Forelimb muscle (tissue), 1 donor: ENCODE measurements around the gene ARID5B. TPM values are rescaled to one million over a fixed set of nuclear protein-coding genes. Genes with fewer than 3 reads are reported as not detected.
"Not testable (repeated sequence)": the region's sequence is repeated elsewhere in the genome, so short reads cannot be mapped to it uniquely, and the experiment has no call there.

ENCODE experiments used
- DNase-seq: peaks from one replicate; pipeline ENCODE4 v3.0.0-alpha.2; 2013; ENCODE audit warnings: low read depth
- polyA plus RNA-seq: library from polyadenylated mRNA; unstranded; fragments of 120-200 nt; gene quantifications from one replicate; pipeline ENCODE4 v1.2.1, GENCODE V29; 2013; ENCODE audit not compliant: insufficient read length

The ARID5B gene
- polyA plus RNA-seq, 1 donor = 19.0 TPM

DNA sequence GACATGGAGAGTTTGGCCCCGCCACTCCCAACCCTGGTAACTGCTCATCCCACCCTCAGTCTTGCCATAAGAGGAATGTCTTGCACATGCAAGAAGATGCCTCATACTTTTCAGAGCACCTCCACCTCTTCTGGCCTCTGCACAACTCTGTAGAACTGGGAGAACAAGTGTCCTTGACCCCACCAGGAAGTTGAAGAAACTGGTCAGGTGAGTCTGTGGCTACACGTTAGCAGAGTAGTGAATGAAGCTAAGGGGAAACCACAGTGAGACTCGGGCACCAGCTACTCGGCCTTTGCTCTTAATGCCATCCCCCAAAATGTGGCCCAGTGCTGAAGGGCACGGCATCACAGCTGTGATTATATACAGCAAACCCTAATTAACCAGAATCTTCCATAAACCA, 110.1 kb downstream of the ARID5B start:
- no peak for DNase-seq

DNA sequence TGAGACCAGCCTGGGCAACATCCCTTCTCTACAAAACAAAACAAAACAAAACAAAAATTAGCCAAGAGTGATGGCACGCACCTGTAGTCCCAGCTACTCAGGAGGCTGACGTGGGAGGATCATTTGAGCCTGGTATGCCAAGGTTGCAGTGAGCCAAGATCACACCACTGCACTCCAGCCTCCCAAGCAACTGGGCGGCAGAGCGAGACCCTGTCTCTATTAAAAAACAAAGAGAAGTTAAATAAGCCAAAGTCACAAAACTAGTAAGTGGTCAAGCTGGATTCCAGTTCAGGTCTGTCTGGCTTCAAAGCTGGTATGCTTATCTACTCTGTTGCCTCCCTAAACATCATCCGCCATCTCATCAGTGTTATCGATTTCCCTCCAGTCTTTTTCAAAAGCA, 110.8 kb downstream of the ARID5B start:
- DNase-seq = no peak

DNA sequence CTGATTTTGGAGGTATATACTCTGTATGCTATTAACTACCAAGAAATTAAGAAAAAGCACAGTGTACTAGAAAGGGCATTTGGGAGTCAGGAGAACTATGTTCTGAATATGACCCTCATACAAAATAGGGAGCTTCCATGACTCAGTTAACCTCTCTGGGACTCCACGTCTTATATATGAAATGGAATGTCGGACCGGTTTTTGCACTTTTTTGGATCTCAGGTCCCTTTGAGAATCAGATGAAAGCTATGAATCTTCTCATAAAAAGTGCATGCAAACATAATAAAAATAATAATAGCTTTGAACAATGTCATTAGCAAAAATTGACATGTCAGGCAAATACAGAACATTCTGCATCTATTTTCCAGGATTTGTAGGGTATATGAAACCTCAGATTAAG, 113.0 kb downstream of the ARID5B start:
- DNase-seq = no peak

DNA sequence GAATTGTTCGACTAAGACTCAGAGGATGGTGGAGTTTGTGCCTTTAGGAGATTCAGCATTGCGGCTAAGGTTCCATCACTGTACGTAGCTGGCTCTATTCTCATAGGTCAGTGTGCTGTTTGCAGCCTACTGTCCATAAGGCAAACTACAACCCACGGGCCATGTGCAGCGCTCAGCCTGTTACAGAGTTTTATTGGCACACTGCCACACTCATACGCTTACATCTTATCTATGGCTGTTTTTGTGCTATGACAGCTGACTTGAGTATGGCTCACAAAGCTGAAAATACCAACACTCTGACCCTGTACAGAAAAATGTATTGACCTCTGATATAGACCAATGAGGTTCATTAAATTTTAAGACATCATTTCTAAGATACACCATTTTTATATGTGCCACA, 114.5 kb downstream of the ARID5B start:
- DNase-seq = no peak

DNA sequence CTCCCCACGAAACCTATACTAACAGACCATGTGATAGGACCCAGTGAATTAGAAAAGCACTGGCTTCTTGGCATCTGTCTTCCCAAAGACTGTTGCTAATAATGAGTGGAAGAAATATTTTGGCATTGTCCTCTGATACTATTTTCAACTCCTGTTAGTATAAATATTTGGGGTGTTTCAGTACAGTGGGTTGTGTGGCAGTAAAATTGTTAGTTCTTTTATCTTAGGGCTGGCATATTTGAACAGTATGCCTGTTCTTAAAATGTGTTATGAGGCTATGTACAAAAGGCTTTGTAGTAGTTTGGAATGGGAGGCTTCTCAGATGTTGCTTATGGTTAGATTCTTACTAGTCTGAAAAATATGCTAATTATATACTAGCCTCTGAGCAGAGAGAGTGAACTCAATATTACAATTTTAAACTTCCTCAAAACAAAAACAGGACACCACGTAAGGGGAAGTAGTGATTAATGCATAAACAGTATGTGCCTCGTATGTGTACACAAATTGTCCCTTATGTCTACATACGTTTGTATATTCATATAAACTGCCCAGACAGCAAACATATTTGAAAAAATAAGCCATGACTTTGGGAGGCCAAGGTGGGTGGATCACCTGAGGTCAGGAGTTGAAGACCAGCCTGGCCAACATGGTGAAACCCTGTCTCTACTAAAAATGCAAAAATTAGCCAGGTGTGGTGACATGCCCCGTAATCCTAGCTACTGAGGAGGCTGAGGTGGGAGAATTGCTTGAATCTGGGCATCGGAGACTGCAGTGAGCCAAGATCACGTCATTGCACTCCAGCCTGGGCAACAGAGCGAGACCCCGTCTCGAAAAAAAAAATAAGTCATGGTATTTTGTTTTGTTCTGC, 115.4 kb downstream of the ARID5B start:
- DNase-seq = no peak

DNA sequence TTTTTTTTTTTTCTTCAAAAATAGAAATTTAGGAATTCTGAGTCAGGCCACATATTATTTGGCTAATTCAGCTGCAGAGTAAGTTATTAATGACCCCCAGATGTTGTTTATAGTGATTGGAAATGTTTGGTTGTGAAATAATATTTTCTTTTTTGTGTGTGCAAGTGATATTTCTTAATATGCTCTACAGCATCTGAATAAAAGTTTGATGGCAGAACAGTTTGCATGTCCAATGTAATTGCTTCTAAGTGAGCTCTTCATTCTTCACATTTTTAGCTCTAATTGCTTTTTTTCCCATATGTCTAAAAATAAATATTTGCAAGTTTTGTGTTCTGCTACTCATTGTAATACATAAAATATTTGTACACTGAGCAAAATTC, 116.0 kb downstream of the ARID5B start:
- no peak for DNase-seq

DNA sequence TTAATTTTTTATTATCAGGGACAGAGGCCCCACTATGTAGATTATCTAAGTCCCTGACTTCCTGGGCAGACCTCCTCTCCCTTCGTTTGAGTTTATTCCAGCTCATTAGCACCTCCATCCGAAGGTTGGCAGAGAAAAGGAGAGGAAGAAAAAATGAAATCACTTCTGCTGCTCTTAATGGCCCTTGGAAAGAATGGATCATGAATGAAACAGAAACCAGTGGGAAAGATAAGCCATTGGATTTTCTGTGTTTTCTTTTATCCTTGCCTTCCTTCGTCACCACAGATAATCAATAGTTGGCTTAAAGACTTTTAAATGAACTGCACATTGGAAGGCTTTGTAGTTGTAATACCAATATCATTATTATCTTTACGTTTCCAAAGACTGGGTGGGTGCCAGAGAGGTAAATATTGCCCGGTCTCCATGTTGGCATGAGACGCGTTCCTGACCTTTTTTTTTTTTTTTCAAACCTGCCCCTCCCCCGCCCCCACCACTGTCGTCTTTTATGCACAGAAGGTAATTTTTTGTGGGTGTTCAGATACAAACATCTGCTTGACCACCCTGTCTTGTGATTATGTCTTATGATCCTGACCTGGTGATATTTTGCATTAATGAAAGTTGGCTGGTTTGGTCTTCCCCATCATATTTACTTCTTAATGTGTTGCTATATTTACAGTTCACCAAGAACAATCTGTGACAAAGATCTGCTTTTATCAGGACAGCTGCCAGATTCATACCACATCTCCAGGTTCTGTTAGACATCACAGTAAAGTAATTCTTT, 116.8 kb downstream of the ARID5B start:
- DNase-seq = no peak

DNA sequence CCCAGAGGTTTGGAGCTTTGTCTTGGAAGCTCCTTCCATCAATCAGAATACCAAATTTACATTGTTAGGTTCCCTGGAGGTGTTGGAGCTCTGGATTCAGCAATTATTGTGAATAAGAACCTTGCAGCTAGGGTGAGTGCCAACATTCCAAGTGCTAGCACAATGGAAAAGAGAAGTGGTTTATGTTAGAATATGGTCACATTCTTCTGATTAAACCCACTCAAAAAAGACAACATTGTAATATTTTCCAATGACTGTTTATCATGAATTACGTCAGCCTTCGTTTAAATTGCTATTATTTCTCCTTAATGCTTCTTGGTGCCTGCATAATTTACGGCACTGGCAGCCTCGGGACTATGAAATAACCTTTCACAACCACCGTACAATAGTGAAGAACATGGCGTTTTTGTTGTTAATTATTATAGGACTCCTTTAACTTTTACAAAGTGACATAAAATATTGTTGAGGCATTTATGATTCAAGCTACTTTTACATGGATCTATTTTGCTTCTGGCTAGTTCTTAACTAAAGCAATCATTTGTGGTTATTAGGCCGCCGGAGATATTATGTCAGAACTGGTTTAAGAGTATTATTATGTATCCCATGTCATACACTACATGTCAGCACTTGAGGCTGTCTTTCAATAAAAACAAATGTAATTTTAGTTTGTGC, 117.7 kb downstream of the ARID5B start:
- DNase-seq = no peak

DNA sequence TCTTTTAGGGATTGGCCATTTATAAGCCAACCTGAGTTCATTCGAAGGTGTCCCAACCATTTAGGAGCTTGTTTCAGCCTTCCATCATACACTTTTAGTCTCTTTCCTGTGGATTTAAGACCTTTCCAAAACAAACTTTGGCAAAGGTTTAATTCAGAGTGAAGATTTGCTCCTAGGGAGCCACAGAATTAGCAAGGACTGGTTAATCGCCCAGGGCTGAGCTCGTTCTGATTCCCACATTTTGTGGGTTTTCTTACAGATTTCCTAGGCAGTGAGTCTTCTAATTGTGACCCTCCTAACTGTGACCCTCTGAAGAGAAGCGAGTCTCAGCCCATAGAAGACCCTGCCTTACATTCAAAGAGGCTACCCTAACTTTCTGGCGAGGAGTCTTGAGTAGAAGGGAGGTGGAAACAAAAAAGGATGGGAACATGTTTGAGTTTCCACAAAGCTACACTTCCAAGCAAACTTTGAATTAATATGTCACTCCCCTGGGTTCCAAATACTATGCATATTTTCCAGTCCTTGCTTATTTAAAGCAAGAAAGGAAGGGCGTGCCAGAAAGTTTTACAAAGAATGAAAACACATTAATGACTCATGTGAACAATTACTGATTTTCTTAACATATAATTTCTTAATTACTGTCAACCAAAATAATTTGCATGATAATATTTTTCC, 118.3 kb downstream of the ARID5B start:
- peak; percentile 66 for DNase-seq

DNA sequence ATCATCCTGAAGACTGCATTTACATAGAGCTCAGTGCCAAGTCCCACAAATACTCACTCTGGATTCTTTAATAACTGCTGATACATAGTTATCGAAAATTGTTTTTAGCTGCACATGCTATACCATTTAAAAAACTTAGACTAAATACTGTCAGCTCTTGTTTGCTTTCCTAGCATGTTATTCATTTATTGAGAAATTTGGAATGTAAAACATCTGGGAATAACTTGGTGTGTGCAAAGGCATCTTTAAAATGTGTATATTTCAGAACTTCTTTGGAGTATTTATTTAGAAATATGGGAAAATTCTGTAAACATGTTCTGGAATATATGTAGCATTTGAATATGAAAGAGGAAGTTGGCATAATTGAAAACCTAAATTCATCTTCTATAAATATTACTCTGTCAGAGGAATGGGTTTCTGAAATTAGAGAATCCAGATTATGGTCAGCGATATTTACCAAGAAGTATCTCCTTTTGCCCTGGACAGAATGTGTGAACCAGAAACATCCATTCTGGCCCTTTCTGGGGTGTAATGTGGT, 119.7 kb downstream of the ARID5B start:
- DNase-seq = no peak

DNA sequence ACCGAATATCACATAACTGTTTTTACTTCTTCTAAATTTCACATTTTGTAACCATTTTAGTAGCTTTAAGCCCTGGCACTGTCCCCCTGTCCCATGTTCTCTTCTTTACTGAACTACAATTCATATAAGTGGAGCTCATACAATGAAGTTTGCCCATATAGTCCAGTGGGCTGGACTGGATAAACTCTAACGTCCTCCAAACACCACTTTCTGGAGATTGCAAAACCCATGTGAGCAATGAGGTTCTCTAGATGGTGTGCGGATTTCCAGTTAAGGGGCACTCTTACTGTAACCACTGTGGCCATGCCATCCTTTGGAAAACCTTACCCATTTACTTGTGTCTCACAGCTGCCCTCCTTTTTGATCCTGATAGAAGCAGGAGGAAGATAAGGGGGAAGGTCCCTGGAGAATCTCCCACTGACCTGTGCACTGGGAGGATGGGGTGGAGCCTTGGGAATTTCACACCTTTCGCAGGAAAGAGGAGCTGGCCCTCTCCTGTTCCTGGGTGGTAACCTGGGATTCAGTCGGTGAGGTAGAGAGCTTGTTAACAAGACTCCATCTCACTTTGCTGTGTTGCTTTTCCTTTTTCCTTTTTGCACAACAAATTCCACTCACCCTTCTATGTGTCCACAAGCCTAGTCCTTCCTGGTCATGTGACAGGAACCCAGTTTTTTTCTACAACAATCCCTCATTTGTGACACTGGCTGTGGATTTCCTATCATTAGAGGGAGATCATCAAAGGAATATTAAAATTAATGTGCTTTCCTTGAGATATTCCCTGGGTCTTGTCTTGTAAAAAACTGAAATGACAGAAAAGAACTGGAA, 120.7 kb downstream of the ARID5B start:
- DNase-seq = no peak

DNA sequence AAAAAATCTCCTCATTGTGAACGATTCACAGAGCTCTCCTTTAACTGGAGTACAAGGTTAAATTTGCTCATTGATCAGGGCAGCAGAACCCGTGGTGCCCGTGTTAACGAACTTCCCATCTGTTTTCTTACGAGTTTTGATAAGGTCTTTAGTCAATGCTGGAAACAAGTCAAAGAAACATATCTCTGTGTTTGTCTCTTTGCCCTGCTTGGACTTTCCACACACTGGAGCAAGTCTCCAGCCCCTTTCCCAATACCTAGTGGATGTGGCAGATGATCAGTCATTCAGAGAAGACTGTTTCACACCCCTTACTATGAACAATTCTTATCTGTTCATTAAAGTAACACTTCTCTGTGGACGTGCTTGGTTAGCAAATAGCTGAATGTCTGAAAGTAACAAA, 121.3 kb downstream of the ARID5B start:
- no peak for DNase-seq

DNA sequence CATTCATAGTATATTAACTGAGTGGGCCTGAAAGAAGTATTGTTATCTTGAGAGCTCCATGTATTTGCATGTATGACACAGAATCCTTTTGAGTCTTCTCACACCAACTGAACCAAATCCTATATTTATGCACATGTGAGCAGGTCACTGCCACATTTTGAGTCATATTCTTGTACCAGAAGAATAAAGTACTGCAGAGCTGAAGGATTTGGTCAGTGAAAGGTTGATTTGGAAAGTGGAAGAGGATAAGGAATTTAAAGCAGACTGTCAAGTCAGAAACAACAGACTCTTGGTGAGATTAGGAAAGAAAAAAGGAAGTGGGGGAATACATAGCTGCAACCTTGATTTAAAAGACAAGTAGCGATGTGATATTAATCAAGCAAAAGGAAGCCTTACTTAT, 121.8 kb downstream of the ARID5B start:
- no peak for DNase-seq

DNA sequence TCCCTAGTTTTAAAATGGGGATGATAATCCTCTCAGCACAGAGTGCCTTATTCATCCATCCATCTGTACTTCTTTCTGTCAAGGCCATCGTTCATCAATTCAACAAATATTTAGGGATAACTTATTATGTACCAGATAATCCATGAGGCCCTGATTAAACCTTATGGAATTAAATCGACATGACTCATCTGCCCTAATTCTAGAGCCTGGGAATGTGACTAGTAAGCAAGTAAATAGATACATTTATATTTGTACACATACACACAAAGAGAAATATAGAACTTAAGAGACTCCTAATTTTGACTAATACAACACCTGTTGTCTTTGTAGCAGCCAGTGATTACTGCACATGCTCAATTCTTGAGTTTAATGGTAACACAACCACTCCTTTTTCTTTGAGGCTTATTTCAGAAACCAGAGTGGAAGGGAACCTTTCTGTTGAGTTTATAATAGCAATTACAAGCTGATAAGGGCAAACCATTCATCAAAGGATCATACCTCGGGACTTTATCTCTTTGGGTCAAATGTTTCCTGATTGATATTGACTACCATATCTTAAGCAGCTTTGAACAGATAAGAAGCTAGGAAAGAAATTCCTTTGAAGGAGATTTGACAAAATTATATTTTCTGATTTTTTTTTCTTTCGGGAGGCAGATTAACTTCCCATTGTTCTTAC, 122.7 kb downstream of the ARID5B start:
- DNase-seq = no peak

DNA sequence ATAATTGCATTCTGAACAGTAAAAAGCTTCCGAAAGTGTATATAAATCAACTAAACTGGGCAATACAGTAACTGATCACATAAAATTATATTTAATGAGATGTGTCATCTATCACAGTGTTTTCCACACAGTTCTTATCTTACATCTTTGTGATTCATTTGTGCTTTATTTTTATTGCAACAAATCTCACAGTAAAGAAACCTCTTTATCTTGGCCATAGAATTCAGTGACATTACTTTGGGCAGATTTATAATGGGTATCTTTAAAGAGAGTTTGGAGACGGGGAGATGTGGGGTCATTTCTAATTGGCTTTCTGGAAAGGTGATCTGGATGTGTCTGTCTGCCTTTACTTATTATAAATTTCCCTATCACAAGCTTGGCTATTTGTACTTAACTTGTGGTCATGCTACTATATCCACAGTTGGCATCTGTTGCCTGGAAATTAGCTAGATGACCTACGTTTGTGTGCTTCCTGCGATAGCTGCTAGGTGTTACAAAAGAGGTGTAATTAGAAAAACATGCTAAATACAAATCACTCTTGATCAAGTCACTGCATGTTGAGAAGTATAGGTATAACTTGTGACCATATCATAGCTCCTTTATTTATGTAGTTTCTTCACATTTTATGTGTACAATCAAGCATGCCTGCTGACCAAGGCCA, 123.8 kb downstream of the ARID5B start:
- DNase-seq = no peak

DNA sequence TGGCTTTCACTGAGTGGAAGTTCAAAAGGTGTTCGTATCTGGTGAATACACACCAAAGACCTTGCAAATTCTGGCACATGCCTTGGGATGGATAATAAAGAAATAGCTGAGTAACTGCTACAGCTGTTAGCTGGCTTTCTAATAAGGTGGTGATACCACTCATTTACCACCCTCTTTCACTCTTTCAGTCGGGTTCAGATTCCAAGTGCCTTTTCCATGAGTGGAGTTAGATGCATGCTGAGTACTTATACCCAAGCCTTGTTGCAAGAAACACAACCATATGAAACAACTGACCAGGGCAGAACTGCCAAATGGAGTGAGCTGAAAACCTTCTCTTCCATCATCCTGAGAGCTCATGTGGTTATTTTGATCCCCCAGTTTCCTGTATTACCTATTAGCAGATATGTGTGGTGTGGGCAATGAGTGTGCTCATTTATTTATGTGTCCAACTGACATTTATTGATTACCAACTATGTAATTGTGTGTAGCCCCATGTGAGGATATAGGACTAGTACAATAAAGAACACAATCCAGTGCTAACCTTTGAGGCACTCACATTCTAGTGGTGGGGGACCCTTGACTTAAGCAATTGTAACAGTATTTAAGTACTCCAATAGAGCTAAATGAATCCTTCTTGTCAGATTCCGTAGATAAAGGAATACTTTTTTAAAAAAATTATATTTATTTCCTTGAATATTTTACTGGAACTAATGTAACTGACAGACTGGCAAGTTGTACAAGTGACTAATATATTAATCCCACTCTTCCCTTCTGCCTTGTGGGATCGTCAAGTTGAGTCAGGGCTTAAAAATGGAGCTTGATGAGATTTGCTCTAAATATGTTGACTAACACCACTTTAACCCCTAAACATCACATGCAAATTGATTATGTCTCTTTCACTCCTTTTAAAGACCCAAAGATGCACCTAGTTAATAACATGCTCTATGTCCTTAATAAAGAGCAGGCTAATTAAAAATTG, 124.7 kb downstream of the ARID5B start:
- DNase-seq = no peak

DNA sequence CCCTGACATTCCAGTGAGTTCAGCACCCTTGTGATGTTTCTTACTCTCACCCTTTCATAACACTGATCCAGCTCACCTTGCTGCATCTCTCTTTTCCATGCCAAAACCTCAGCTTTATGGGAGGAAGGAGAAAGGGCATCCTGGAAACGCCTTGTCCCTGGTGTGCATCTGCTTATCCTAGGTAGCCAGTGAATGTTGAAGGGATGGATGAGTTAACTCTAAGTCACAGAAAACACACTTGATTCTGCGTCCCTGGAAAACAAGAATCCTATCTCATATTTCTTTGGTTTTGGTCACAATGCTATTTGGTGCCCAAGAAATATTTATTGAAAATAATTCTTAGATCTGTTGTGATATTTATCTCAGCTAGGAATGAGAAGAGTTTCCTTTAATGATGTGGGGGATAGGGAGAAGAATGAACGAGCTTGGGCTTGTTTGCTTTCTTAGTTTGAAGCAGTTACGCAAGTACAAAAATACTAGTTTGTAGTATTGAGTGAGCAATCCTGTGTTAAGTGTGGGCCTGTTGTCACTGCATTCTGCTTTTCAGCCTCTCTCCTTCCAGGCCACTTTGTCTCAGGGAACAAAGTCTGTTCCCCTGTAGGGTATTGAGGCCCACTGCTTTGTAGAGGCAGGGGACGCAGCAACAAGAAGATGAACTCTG, 126.5 kb downstream of the ARID5B start:
- no peak for DNase-seq

DNA sequence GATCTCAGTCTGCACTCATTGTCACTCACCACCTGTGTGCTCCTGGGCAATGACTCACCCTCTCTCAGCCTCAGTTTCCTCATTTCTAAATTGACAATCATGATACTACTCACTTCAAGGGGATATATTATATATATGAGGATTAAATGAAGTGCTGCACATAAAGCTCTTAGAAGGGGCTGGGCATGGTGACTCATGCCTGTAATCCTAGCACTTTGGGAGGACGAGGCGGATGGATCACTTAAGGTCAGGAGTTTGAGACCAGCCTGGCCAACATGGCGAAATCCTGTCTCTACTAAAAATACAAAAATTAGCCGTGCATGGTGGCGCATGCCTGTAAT, 127.0 kb downstream of the ARID5B start:
- DNase-seq = not testable (repeated sequence)
